CD4-positive, alpha-beta T cell (primary cell): ENCODE data around the gene GTF2F1. TPM values are rescaled to one million over a fixed set of nuclear protein-coding genes. Genes with fewer than 3 reads are reported as not detected.
A peak's percentile ranks its signal among the peaks of the same experiment; 100 is the strongest.

ENCODE experiments used
- ATAC-seq: fragments of 200-7000 bp; cut with Tn5 transposase; one replicate; pipeline ENCODE4 v1.10.0; 2022; ENCODE audit warnings: mild to moderate bottlenecking; ENCODE audit not compliant: poor library complexity
- CTCF ChIA-PET: fragments of 350-600 bp; sonication (Branson Sonifier 250); formaldehyde crosslinking; loops from one replicate; lab custom pipeline; 2021; ENCODE audit warnings: antibody characterized with exemption, inconsistent platforms; lab: Charles Lee
- POLR2A ChIA-PET: fragments of 350-600 bp; sonication (Branson Sonifier 250); formaldehyde crosslinking; loops from one replicate; lab custom pipeline; 2021; ENCODE audit warnings: antibody characterized with exemption, inconsistent platforms; lab: Charles Lee
- DNase-seq, 14 experiments: peaks; one replicate each; pipeline ENCODE4 v3.0.0-alpha.2; 2013 to 2020; ENCODE audit warnings: mixed read lengths in 2 of 14
- H3K27ac ChIP-seq, 2 donors: one replicate each; pipeline versions ENCODE4 v1.5.1 to v1.7.0; 2013; ENCODE audit warnings: low read length in 2 of 2, low read depth in 1 of 2, mild to moderate bottlenecking in 1 of 2
- H3K27me3 ChIP-seq, 2 experiments: 1 replicate in 1 of 2; 2 replicates in 1 of 2; pipeline versions ENCODE4 v1.6.1 to v1.7.0; 2013; ENCODE audit warnings: low read length in 2 of 2, control low read depth in 1 of 2, mild to moderate bottlenecking in 1 of 2, moderate library complexity in 1 of 2; ENCODE audit not compliant: insufficient read depth in 2 of 2, control insufficient read depth in 1 of 2
- H3K36me3 ChIP-seq: one replicate; pipeline ENCODE4 v1.6.1; 2013; ENCODE audit warnings: low read length, control low read depth; ENCODE audit not compliant: insufficient read depth
- H3K4me1 ChIP-seq: one replicate; pipeline ENCODE4 v1.6.1; 2013; ENCODE audit warnings: low read length, control low read depth; ENCODE audit not compliant: insufficient read depth
- H3K4me3 ChIP-seq: one replicate; pipeline ENCODE4 v1.5.1; 2013; ENCODE audit warnings: mild to moderate bottlenecking, low read length, moderate library complexity
- H3K9me3 ChIP-seq, 2 experiments: 1 replicate in 1 of 2; 2 replicates in 1 of 2; pipeline versions ENCODE4 v1.6.1 to v1.7.0; 2013; ENCODE audit warnings: low read length in 2 of 2, mild to moderate bottlenecking in 2 of 2, control low read depth in 1 of 2, moderate library complexity in 1 of 2; ENCODE audit not compliant: control insufficient read depth in 1 of 2, insufficient read depth in 1 of 2
- H3K27ac Mint-ChIP-seq: one replicate; pipeline ENCODE4 v1.8.0; 2020; ENCODE audit warnings: mixed read lengths
- H3K27me3 Mint-ChIP-seq: one replicate; pipeline ENCODE4 v1.8.0; 2021; ENCODE audit warnings: mixed read lengths
- H3K36me3 Mint-ChIP-seq: one replicate; pipeline ENCODE4 v1.8.0; 2021; ENCODE audit warnings: low read depth, mixed read lengths
- H3K4me1 Mint-ChIP-seq: one replicate; pipeline ENCODE4 v1.8.0; 2021; ENCODE audit warnings: low read depth, mixed read lengths
- H3K4me3 Mint-ChIP-seq: one replicate; pipeline ENCODE4 v1.8.0; 2020; ENCODE audit warnings: mild to moderate bottlenecking, mixed read lengths
- H3K9me3 Mint-ChIP-seq: one replicate; pipeline ENCODE4 v1.8.0; 2020; ENCODE audit warnings: mixed read lengths
- CTCF ChIP-seq: fragments of 200-600 bp; IDR thresholded peaks from one replicate; pipeline ENCODE4 v1.8.0; 2022; ENCODE audit warnings: antibody characterized with exemption, mild to moderate bottlenecking
- intact Hi-C, 2 experiments: fragments of 100-400 bp; cut with DNase I in 1 of 2; cut with micrococcal nuclease in 1 of 2; formaldehyde crosslinking; loops; one replicate each; pipeline versions ENCODE4 v1.15.1 to v1.9.0; 2023 to 2025; cut with DNase I, micrococcal nuclease
- total RNA-seq, 174 experiments: library from RNA in 2 of 174; stranded (reverse) in 2 of 174; gene quantifications; one replicate each; pipeline ENCODE4 v1.2.3 and lab custom pipeline; 2021 to 2026

GTF2F1 gene
- total RNA-seq, 2 experiments from 2014 or later, result 56.1 to 61.1 TPM

GRCh38 chr19:6392221-6393073, 517 bp downstream of the GTF2F1 start:
- no peaks in the 10 kb centered on the region for H3K9me3 ChIP-seq
- H3K36me3 ChIP-seq, result peaks cover 33% of the 10 kb centered on the region
- H3K4me1 Mint-ChIP-seq, result peaks cover 29% of the 10 kb centered on the region
- H3K27me3 ChIP-seq, result no peaks in the 10 kb centered on the region
- H3K4me1 ChIP-seq, result peaks cover 29% of the 10 kb centered on the region
- peak overlapping the region; percentile 99 for H3K27ac Mint-ChIP-seq
- H3K27ac ChIP-seq, result peak overlapping the region; percentile 89 to 98
- ATAC-seq (no peak), DNase-seq (no peak)
- intact Hi-C loops, result loop anchor here (1.0 to 10.0 kb wide), 9 partner anchors 19 to 194 kb away; partner anchors contain the start of genes ALKBH7 (in 1 of the 2), CLPP (in 1 of the 2), KHSRP (in 1 of the 2) and TUBB4A (in 1 of the 2)
- no peaks in the 10 kb centered on the region for H3K9me3 Mint-ChIP-seq
- CTCF ChIA-PET, result no interaction called here
- peak overlapping the region; percentile 97 for H3K4me3 Mint-ChIP-seq
- peaks cover 57% of the 10 kb centered on the region for H3K36me3 Mint-ChIP-seq
- POLR2A ChIA-PET, result interaction anchor here (0.7 to 3.4 kb wide), 5 partner anchors 18 to 499 kb away, joined by 3 to 29 read pairs (median 21); partner anchors contain the start of genes ALKBH7, CLPP and KHSRP
- TF ChIP-seq CTCF, result no peak
- H3K4me3 ChIP-seq, result peak overlapping the region; percentile 78
- no peaks in the 10 kb centered on the region for H3K27me3 Mint-ChIP-seq

GRCh38 chr19:6387372-6387771, 5.6 kb downstream of the GTF2F1 start:
- H3K27ac ChIP-seq, result no peak overlapping the region
- H3K27me3 ChIP-seq, result no peaks in the 10 kb centered on the region
- Mint-ChIP-seq H3K9me3 (no peaks in the 10 kb centered on the region), H3K4me1 (peaks cover 14% of the 10 kb centered on the region), H3K27ac (no peak overlapping the region), H3K27me3 (no peaks in the 10 kb centered on the region), H3K36me3 (peaks cover 81% of the 10 kb centered on the region), H3K4me3 (no peak overlapping the region)
- ATAC-seq (no peak), DNase-seq (no peak)
- H3K36me3 ChIP-seq, result peaks cover 68% of the 10 kb centered on the region
- POLR2A ChIA-PET, result no interaction called here
- no peaks in the 10 kb centered on the region for H3K9me3 ChIP-seq
- TF ChIP-seq CTCF, result no peak
- no peak overlapping the region for H3K4me3 ChIP-seq
- CTCF ChIA-PET, result no interaction called here
- intact Hi-C loops, result no loop called here
- peaks cover 15% of the 10 kb centered on the region for H3K4me1 ChIP-seq

GRCh38 chr19:6384381-6384780, 8.6 kb downstream of the GTF2F1 start:
- Mint-ChIP-seq H3K4me1 (no peaks in the 10 kb centered on the region), H3K4me3 (no peak overlapping the region), H3K36me3 (peaks cover 85% of the 10 kb centered on the region), H3K27ac (no peak overlapping the region), H3K27me3 (no peaks in the 10 kb centered on the region), H3K9me3 (no peaks in the 10 kb centered on the region)
- Histone ChIP-seq H3K4me3 (no peak overlapping the region), H3K27ac (no peak overlapping the region), H3K4me1 (no peaks in the 10 kb centered on the region), H3K27me3 (no peaks in the 10 kb centered on the region), H3K9me3 (peaks cover 0 to 16% of the 10 kb centered on the region in 2 experiments), H3K36me3 (peaks cover 78% of the 10 kb centered on the region)
- CTCF ChIA-PET, result no interaction called here
- intact Hi-C loops, result no loop called here
- no peak for TF ChIP-seq CTCF
- POLR2A ChIA-PET, result interaction anchor here (0.6 kb wide), 1 partner anchor 39 kb away, joined by 5 read pairs; no protein-coding TSS in a partner anchor
- DNase-seq (no peak), ATAC-seq (no peak)
